ENCODE data around the gene GALNT4.
A peak's percentile ranks its signal among the peaks of the same experiment; 100 is the strongest.

Gene GALNT4

GRCh38 chr12:89528434-89528833, 3.8 kb upstream of the GALNT4 start:
- no peak for DNase-seq

GRCh38 chr12:89525824-89526770, 1.5 kb upstream of the GALNT4 start, which contains the start of gene POC1B:
POC1B (minus strand) TSS chr12:89526047; CDS start chr12:89525895, 152 bp downstream.
- DNase-seq = peak; percentile 64

GRCh38 chr12:89525305-89525823, 768 bp upstream of the GALNT4 start:
- DNase-seq = peak; percentile 16

GRCh38 chr12:89523843-89524540, 604 bp downstream of the GALNT4 start:
- no peak for DNase-seq

- DNase-seq = no peak
Measured at GRCh38 chr12:89523393-89523792, 1.2 kb downstream of the GALNT4 start.

- no peak for DNase-seq
Measured at GRCh38 chr12:89521364-89522223, 3.0 kb downstream of the GALNT4 start.

GRCh38 chr12:89517720-89518119, 6.9 kb downstream of the GALNT4 start:
- DNase-seq = no peak

GRCh38 chr12:89516633-89517032, 8.0 kb downstream of the GALNT4 start:
- DNase-seq = no peak

- DNase-seq = no peak
Measured at GRCh38 chr12:89514751-89515150, 9.8 kb downstream of the GALNT4 start.

GRCh38 chr12:89513544-89513943, 11.1 kb downstream of the GALNT4 start:
- DNase-seq = no peak

GRCh38 chr12:89507015-89507824, 17.4 kb downstream of the GALNT4 start:
- no peak for DNase-seq

GRCh38 chr12:89506050-89506449, 18.5 kb downstream of the GALNT4 start:
- no peak for DNase-seq

GRCh38 chr12:89504560-89505346, 19.8 kb downstream of the GALNT4 start:
- no peak for DNase-seq

GRCh38 chr12:89501793-89502192, 22.8 kb downstream of the GALNT4 start:
- no peak for DNase-seq

- DNase-seq = no peak
Measured at GRCh38 chr12:89499857-89500256, 24.7 kb downstream of the GALNT4 start.

- no peak for DNase-seq
Measured at GRCh38 chr12:89497467-89497866, 27.1 kb downstream of the GALNT4 start.

- DNase-seq = no peak
Measured at GRCh38 chr12:89497005-89497404, 27.6 kb downstream of the GALNT4 start.

- no peak for DNase-seq
Measured at GRCh38 chr12:89494411-89495231, 30.0 kb downstream of the GALNT4 start.

- no peak for DNase-seq
Measured at GRCh38 chr12:89493670-89494302, 30.8 kb downstream of the GALNT4 start.

- no peak for DNase-seq
Measured at GRCh38 chr12:89492883-89493282, 31.7 kb downstream of the GALNT4 start.

All from NCI-H1436 (cell line).